ENCODE results near the gene DGKZ.

DNA sequence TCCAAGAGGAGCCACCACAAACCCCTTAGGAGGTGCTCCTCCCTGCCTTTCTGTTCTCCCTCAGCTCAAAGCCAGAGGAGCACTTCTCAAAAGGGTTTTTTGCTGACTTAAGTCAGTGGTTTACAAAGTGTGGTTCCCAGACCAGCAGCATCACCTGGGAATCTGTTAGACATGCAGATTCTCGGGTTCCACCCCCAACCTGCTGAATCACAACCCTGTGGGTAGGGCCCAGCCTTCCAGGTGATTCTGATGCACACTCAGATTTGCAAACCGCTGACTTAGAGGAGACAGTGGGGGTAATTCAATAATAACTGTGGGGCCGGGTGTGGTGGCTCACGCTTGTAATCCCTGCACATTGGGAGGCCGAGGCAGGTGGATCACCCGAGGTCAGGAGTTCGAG, 47.0 kb upstream of the DGKZ start:
- TF ChIP-seq, protein P1, sequence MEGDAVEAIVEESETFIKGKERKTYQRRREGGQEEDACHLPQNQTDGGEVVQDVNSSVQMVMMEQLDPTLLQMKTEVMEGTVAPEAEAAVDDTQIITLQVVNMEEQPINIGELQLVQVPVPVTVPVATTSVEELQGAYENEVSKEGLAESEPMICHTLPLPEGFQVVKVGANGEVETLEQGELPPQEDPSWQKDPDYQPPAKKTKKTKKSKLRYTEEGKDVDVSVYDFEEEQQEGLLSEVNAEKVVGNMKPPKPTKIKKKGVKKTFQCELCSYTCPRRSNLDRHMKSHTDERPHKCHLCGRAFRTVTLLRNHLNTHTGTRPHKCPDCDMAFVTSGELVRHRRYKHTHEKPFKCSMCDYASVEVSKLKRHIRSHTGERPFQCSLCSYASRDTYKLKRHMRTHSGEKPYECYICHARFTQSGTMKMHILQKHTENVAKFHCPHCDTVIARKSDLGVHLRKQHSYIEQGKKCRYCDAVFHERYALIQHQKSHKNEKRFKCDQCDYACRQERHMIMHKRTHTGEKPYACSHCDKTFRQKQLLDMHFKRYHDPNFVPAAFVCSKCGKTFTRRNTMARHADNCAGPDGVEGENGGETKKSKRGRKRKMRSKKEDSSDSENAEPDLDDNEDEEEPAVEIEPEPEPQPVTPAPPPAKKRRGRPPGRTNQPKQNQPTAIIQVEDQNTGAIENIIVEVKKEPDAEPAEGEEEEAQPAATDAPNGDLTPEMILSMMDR (IDR thresholded peaks at IDR 0.05; ENCODE audit: insufficient read depth, low read length), result no peak
- TF ChIP-seq POLR2AphosphoS5 (IDR thresholded peaks at IDR 0.05; ENCODE audit: low read depth) (no peak), SPI1 (IDR thresholded peaks at IDR 0.05; ENCODE audit: borderline replicate concordance, low read depth) (no peak)

Measured in HL-60 (cell line).